T-helper 1 cell (primary cell): ENCODE results near the gene PCBP1.
"Not testable (repeated sequence)": the region's sequence is repeated elsewhere in the genome, so short reads cannot be mapped to it uniquely, and the experiment has no call there.

Source experiments
- DNase-seq, 5 donors: peaks; one replicate each; pipeline ENCODE4 v3.0.0-alpha.2; 2012 to 2020

PCBP1 gene

GRCh38 chr2:70081221-70081620 lies 6.1 kb upstream of the PCBP1 start:
- DNase-seq, result no peak

- no peak for DNase-seq
These were observed 3.7 kb upstream of the PCBP1 start for GRCh38 chr2:70083344-70084156.

- DNase-seq, result peak; percentile 41 to 70 (median 51)
These were observed 2.1 kb upstream of the PCBP1 start for GRCh38 chr2:70084973-70085710.

GRCh38 chr2:70085711-70086277 lies 1.5 kb upstream of the PCBP1 start:
- no peak for DNase-seq

GRCh38 chr2:70086278-70086837 lies 919 bp upstream of the PCBP1 start:
- peak; percentile 44 to 90 (median 67) for DNase-seq

- DNase-seq, result peak in 3 of 5 donors; percentile 20 to 55 (median 20)
These were observed 673 bp downstream of the PCBP1 start for GRCh38 chr2:70087702-70088597.

- DNase-seq, result no peak
These were observed 1.4 kb downstream of the PCBP1 start for GRCh38 chr2:70088598-70089219.

- no peak for DNase-seq
These were observed 2.1 kb downstream of the PCBP1 start for GRCh38 chr2:70089220-70089982.

GRCh38 chr2:70089983-70090525 lies 2.8 kb downstream of the PCBP1 start:
- DNase-seq, result no peak

- DNase-seq, result no peak
These were observed 3.5 kb downstream of the PCBP1 start for GRCh38 chr2:70090706-70091334.

GRCh38 chr2:70091364-70091763 lies 4.1 kb downstream of the PCBP1 start:
- DNase-seq, result no peak

- no peak for DNase-seq
These were observed 4.5 kb downstream of the PCBP1 start for GRCh38 chr2:70091816-70092215.

- not testable (repeated sequence) for DNase-seq
These were observed 5.4 kb downstream of the PCBP1 start for GRCh38 chr2:70092576-70093243.

- no peak for DNase-seq
These were observed 7.1 kb downstream of the PCBP1 start for GRCh38 chr2:70094171-70094977.

GRCh38 chr2:70094978-70095719 lies 7.9 kb downstream of the PCBP1 start:
- DNase-seq, result peak in 4 of 5 donors; percentile 25 to 82 (median 36)

- DNase-seq, result no peak
These were observed 8.7 kb downstream of the PCBP1 start for GRCh38 chr2:70095720-70096670.

GRCh38 chr2:70098032-70098431 lies 10.8 kb downstream of the PCBP1 start:
- DNase-seq, result no peak
